RCC 7860 (cell line): Measurements from ENCODE around the gene PHC2.

Experiments
- DNase-seq: peaks from one replicate; pipeline ENCODE4 v3.0.0-alpha.2; 2015; ENCODE audit warnings: low spot score
- FAIRE-seq: peaks from 2 replicates; lab custom pipeline; 2012; peaks lifted over from hg19 to GRCh38; lab: Jason Lieb, UNC

The PHC2 gene

DNA sequence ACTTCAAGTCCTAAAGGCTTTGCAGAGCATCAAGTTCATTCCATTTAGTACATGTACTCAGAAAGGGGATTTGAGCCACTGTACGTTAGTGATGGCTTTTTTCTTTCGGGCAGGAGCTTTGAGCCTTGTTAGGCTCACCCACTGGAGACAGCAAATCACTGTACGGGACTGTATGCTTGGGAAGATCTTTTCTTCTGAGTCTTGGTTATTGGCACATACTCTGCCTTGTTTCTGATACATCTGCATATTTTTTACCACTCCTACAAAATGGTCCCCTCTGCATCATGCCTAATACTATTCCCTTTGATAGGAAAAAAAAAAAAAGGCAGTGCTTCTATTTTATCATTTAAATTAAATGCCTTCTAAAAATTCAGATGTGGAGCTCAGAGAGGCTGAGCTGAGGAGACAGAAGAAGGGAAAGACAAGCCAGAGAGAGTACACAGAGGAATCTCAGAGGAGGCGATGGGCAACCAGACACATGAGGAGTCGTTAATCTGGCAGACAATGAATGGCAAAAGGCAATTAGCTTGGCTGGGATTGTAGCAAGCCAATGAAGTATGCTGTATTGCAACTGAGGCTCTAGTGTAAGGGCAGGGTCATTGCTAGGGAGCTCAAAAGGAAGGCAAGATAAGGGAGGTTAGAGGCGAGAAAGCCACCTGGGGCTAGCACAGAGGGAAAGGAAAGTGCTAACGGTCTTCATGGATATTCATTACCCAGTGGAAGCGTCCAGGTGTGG lies 39.4 kb downstream of the PHC2 start:
- DNase-seq (no peak), FAIRE-seq (no peak)

- FAIRE-seq (no peak), DNase-seq (no peak)
These were observed 40.4 kb downstream of the PHC2 start for GRCh38 chr1:33390542-33390941.

DNA sequence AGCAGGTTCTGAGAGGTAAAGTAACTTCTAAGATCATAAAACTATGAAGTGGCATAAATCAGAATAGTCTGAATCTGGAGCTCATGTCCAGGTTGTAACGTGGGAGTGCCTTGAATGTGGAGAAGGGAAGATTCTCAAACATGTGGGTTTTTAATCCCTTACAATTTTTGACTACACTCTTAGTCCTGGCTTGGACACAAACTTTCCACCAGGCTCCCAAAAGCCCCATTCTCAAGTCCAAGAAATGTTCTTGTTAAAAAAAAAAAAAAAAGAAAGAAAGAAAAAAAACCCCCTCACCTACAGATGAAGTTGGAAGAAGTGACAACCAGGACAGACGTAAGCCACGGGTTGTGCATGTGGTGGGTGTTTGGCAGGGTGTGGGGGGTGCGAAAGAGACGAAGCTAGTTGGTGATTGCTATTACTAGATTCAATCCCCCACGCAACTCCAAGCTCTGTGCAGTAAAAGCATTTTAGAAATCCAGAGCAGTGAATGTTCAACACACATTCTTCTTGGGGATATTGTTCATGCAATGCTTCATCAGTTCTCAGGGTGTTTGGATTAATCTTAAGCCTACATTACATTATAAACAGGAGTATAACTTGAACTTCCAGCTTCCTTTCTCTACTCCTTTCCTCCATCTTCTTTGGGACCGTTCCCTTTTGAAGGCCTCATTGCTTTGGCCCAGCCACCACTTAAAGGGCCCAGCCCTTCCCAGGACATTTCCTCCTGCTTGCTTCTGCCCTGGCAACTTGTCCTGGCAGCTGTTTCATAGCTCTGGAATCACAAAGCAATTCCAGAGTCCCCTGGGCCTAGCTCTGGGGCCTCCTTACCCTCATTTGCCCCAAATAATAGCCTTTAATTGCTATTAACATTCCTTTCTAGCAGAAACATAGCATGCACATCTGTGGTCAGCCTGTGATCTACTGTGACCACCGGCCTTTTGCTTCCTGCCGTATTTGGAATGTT lies 41.8 kb downstream of the PHC2 start:
- no peak for FAIRE-seq
- no peak for DNase-seq

GRCh38 chr1:33387625-33388024 lies 43.3 kb downstream of the PHC2 start:
- FAIRE-seq (no peak), DNase-seq (no peak)

DNA sequence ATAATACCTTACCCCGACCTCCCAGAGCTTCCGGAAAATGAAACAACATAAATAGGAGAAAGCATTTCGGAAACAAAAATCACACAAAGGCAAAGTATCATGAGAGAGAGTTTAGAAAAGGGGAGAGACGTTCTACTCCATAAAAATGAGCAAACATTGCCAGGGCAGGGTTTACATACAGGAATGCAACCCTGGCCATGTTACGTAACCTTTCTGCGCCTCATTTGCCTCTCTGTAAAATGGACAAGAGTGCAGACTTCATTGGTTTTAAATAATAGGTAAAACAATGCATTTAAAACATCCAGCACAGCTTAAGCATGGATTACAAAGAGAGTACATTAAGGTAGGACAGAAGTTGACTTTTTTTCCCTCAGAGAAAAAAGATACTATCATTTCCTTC lies 45.6 kb downstream of the PHC2 start:
- DNase-seq (no peak), FAIRE-seq (no peak)

- FAIRE-seq: no peak
- no peak for DNase-seq
These were observed 46.7 kb downstream of the PHC2 start for GRCh38 chr1:33384040-33384812.

DNA sequence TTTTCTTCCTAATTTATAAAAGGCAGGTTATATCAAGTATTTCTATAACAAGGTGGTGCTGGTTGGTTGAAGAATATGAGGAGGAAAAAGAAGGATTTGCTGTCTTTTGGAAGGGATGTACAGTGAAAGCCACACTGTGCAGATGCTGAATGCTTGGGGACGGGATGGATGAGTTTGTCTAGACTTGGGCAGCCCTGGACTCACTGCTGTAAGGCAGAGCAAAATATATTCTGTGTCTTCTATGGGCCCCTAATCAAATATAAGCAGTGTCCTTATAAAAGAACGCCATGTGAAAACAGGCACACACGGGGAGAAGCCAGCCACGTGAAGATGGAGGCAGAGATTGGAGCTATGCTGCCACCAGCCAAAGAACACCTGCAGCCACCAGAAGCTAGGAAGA lies 47.4 kb downstream of the PHC2 start:
- DNase-seq: no peak
- FAIRE-seq: no peak

GRCh38 chr1:33382661-33383415 lies 48.1 kb downstream of the PHC2 start:
- no peak for FAIRE-seq

DNA sequence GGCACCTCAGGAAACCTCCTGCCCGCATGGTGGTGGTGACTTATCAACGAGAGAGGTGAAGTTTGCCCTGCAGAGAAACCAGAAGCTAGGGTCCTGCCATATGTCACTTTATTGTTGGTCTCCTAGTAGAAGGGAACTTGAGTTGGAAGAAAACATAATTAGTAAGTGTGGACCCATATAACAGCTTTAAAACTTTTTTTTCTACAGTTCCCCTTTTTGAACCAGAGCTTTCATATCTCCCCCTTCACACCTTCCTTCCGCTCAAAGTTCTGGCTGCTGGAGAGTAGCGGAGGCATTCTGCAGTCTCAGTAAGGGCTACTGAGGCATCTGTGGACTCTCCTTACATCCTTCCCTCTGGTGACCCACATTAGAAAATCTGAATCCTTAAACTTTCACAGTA lies 48.9 kb downstream of the PHC2 start:
- DNase-seq (no peak), FAIRE-seq (no peak)

More at GRCh38 chr1:33382661-33383415, 48.1 kb downstream of the PHC2 start:
- DNase-seq: no peak

DNA sequence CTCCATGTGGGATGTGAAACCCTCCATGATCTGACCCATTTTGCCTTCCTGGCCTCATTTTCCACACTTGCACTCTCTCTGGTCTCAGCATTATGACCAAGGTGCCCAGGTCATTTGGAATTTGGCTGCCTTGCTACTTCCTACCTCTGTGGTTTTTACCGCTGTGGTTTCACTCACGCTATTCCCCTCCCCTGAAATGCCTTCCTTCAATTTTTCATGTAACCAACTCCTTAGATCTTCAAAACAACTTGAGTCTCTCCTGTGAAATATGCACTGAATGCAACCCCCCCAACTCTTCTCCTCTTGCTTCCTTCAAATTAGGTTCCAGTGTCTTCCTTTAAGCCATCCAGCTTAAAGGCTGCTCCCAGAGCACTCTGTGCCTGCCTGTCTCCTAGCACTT lies 50.1 kb downstream of the PHC2 start:
- FAIRE-seq (no peak), DNase-seq (no peak)

DNA sequence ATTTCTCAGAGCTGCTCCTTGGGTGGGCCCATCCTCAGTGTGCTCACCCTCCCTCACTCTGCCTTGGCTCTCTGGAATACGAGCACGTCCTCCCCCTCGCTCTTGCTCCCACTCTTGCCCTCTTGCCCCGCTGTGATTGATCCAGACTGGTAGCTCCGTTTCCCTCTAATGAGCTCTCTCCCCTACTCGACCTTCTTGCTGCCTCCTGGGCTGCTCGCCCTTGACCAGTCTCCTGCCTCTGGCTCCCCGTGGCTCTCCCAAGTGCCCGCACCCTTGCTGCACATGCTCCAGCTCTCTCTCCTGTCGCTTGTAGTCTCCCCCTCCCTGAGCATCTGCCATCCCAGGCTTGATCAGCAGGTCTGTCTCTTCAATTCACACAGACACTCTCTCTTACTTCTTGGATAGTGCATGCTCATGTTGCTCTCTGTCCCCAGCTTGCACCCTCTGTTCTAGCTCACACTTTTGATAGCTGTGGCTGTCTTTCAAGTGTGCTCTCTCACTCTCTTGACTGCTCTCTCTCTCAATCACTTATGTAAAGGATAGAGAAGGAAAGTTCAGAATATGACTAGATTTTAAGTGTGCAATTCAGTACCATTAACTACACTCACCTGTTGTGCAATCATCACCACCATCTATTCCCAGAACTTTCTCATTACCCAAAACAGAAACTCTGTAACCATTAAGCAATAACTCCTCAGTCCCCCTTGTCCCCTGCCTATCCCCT lies 51.1 kb downstream of the PHC2 start:
- DNase-seq (no peak), FAIRE-seq (no peak)

DNA sequence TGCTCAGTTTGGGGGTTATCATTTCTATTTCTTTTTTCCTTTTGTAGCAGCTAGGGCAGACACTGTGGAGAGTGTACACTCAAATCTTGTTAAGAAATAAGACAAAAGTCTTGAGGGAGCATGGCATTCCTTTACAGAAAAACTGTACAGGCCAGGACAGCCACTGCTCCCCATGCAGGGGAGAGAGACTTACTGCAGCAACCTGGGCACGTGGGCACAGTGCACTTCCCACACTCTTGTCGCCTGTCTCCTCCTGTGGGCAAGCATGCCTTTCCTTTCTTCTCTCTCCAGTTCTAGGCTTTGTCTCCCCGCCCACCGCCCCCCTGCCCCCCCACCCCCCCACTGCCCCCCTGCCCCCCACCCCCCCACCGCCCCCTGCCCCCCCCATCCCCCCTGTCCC lies 51.9 kb downstream of the PHC2 start:
- no peak for DNase-seq
- FAIRE-seq: no peak

- FAIRE-seq: no peak
These were observed 52.4 kb downstream of the PHC2 start for GRCh38 chr1:33378524-33378923.

GRCh38 chr1:33377756-33378155 lies 53.1 kb downstream of the PHC2 start:
- no peak for DNase-seq
- no peak for FAIRE-seq

More at GRCh38 chr1:33378524-33378923, 52.4 kb downstream of the PHC2 start:
- no peak for DNase-seq

DNA sequence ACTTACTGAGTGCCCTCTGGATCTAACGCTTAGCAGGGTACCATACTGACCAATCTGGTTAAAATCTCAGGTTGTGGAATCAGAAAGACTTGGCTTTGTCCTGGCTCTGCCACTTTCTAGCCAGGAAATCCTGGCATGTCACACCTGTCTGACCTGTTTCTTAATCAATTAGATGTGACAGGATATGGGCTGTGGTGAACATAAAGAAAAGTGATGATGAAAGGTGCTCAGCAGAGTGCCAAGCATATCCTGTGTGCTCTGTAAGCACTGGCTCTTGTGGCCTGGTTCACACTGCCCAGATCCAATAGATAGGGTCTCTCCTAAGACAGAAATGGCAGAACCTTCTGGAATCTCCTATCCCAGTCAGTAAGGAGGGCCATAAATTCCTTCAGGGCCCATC lies 53.9 kb downstream of the PHC2 start:
- DNase-seq (no peak), FAIRE-seq (no peak)

- FAIRE-seq (no peak), DNase-seq (no peak)
These were observed 55.6 kb downstream of the PHC2 start for GRCh38 chr1:33375316-33375715.

- no peak for DNase-seq
- FAIRE-seq: no peak
These were observed 56.4 kb downstream of the PHC2 start for GRCh38 chr1:33374336-33375105.

DNA sequence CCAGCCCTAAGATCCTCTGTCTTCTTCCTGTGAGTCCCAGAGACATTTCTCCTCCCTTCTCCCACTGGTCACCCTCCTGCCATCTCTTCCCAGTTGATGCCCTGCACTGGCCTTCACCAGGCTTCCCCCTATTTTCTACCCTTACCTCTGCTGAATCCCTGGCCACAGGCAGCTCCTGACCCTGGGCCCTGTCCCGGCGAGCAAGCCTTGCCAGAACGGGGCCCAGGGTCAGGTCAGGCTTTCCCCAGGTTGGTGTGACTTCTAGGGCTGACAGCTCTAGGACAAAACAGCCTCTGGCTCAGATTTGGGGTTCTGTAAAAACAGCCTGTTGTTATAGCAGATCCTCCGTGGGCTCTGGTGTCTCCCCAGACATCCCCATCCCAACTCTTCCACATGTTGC lies 57.3 kb downstream of the PHC2 start:
- FAIRE-seq (no peak), DNase-seq (no peak)

GRCh38 chr1:33372677-33373076 lies 58.2 kb downstream of the PHC2 start:
- DNase-seq: no peak
- FAIRE-seq: no peak
